Gastroesophageal sphincter (tissue), 3 donors: ENCODE results near the gene BCAR3.

Experiments used
- POLR2A ChIP-seq, 2 donors: fragments of 450-650 bp; IDR thresholded peaks; one replicate each; pipeline ENCODE4 v1.6.1; 2017; ENCODE audit warnings: antibody characterized with exemption in 2 of 2, mild to moderate bottlenecking in 2 of 2, moderate library complexity in 1 of 2
- TF ChIP-seq, protein P1 (sequence below), 4 experiments: fragments of 200-600 bp in 2 of 4; fragments of 450-650 bp in 2 of 4; sonication (generic) in 1 of 4; IDR thresholded peaks; one replicate each; pipeline ENCODE4 v1.5.1; 2017 to 2019; ENCODE audit warnings: antibody characterized with exemption in 4 of 4, mild to moderate bottlenecking in 2 of 4, moderate library complexity in 2 of 4

DNA sequence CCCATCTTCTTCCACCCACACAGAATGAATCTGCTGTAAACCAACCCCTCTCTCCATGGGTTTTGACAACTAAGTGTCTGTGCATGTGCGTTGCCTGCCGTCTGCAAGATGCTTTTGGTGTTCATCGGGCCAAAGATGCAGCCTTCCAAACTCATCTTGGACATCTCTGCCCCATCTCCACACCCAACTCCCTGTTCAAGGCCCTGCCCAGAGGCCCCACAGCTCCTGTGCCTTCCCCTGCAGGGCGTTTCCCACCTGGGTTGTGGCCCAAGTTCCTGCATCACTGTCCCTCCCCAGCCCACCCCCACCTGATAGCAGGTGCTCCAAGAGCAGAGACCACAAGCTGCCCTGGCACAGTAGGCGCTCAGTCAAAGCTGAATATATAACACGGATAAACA lies 103.2 kb downstream of the BCAR3 start:
- TF ChIP-seq, protein P1, sequence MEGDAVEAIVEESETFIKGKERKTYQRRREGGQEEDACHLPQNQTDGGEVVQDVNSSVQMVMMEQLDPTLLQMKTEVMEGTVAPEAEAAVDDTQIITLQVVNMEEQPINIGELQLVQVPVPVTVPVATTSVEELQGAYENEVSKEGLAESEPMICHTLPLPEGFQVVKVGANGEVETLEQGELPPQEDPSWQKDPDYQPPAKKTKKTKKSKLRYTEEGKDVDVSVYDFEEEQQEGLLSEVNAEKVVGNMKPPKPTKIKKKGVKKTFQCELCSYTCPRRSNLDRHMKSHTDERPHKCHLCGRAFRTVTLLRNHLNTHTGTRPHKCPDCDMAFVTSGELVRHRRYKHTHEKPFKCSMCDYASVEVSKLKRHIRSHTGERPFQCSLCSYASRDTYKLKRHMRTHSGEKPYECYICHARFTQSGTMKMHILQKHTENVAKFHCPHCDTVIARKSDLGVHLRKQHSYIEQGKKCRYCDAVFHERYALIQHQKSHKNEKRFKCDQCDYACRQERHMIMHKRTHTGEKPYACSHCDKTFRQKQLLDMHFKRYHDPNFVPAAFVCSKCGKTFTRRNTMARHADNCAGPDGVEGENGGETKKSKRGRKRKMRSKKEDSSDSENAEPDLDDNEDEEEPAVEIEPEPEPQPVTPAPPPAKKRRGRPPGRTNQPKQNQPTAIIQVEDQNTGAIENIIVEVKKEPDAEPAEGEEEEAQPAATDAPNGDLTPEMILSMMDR (IDR thresholded peaks at IDR 0.05): no peak
- no peak for TF ChIP-seq POLR2A (IDR thresholded peaks at IDR 0.05)
